SK-N-MC (cell line): ENCODE measurements around the gene SLC25A11.

ENCODE experiments used
- DNase-seq: peaks from one replicate; pipeline ENCODE4 v3.0.0-alpha.2; 2011; ENCODE audit warnings: low read depth, low spot score
- H3K27ac ChIP-seq: fragments of 200-600 bp; sonication (generic); 2 replicates; pipeline ENCODE4 v1.5.1; 2016; ENCODE audit warnings: mixed run types
- H3K36me3 ChIP-seq: fragments of 200-600 bp; sonication (generic); 2 replicates; pipeline ENCODE4 v1.6.1; 2017; ENCODE audit warnings: antibody characterized with exemption, low read length, mixed read lengths; ENCODE audit not compliant: insufficient read depth
- H3K4me3 ChIP-seq: fragments of 200-600 bp; sonication (generic); 2 replicates; pipeline ENCODE4 v1.5.1; 2016
- H3K9ac ChIP-seq: fragments of 200-600 bp; sonication (generic); 2 replicates; pipeline ENCODE4 v1.8.0; 2017; ENCODE audit warnings: mixed run types, mixed read lengths; ENCODE audit not compliant: insufficient read length
- H3K9me3 ChIP-seq: fragments of 200-600 bp; sonication (generic); 2 replicates; pipeline ENCODE4 v1.6.1; 2017; ENCODE audit warnings: low read depth, mild to moderate bottlenecking, antibody characterized with exemption, low read length, moderate library complexity, mixed read lengths
- EZH2 ChIP-seq: fragments of 200-600 bp; sonication (generic); IDR thresholded peaks from one replicate; pipeline ENCODE4 v1.6.1; 2017; ENCODE audit warnings: antibody characterized with exemption
- FOXP2 ChIP-seq: optimal IDR thresholded peaks from 2 replicates; pipeline ENCODE3; 2011; ENCODE audit warnings: mild to moderate bottlenecking, moderate library complexity; ENCODE audit not compliant: insufficient read depth; ENCODE audit errors: extremely low read length, control extremely low read depth
- POLR2AphosphoS5 ChIP-seq: IDR thresholded peaks from 2 replicates; pipeline ENCODE4 v1.6.1; 2012; ENCODE audit warnings: mild to moderate bottlenecking, low read depth, low read length, borderline replicate concordance

The SLC25A11 gene

GRCh38 chr17:4892499-4893221 lies 47.2 kb downstream of the SLC25A11 start:
- no peak for DNase-seq
- Histone ChIP-seq H3K27ac (no peak overlapping the region), H3K4me3 (no peak overlapping the region), H3K9ac (no peak overlapping the region), H3K9me3 (no peaks in the 10 kb centered on the region), H3K36me3 (peaks cover 29% of the 10 kb centered on the region; the same call in 1 of the 2 replicates)
- no peak for TF ChIP-seq POLR2AphosphoS5
- no peak for TF ChIP-seq FOXP2
- no peak for TF ChIP-seq EZH2

DNA sequence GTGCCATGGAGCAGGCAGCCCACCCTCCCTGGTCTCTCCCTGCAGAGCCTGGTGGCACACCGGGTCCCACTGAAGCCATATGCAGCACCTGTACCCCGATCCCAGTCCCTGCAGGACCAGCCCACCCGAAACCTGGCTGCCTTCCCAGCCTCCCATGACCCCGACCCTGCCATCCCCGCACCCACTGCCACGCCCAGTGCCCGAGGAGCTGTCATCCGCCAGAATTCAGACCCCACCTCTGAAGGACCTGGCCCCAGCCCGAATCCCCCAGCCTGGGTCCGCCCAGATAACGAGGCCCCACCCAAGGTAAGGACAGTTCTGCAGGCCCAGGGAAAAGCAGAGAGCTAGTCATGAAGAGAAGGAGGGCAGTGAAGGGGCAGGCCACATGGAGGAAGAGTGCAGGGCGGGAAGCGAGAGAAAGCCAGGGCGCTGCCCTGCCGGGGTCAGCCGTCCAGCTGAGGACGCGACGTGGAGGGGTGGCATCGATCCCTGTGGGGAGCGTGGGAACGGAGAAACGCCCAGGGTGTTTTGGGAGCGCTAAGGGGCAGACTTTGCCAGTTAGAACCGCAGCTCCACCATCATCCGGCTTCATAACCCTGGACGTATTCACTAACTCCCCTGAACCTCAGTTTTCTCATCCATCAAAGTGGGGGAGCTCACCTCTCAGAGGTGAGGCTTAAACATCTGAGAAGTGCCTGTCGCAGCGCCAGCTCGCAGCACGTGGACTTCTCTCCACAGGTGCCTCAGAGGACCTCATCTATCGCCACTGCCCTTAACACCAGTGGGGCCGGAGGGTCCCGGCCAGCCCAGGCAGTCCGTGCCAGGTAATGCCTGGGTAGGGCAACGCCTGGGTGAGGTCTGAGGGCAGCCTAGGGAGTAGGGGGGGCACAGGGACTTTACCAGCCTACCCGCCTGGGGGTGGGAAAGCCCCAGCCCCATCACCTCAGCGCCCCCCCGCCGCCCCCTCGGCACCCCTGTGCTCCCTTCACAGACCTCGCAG lies 48.1 kb downstream of the SLC25A11 start:
- Histone ChIP-seq H3K9me3 (no peaks in the 10 kb centered on the region), H3K36me3 (peaks cover 36% of the 10 kb centered on the region; the same call in 1 of the 2 replicates), H3K27ac (no peak overlapping the region), H3K9ac (no peak overlapping the region), H3K4me3 (no peak overlapping the region)
- no peak for DNase-seq
- no peak for TF ChIP-seq FOXP2
- no peak for TF ChIP-seq EZH2
- TF ChIP-seq POLR2AphosphoS5, result no peak

DNA sequence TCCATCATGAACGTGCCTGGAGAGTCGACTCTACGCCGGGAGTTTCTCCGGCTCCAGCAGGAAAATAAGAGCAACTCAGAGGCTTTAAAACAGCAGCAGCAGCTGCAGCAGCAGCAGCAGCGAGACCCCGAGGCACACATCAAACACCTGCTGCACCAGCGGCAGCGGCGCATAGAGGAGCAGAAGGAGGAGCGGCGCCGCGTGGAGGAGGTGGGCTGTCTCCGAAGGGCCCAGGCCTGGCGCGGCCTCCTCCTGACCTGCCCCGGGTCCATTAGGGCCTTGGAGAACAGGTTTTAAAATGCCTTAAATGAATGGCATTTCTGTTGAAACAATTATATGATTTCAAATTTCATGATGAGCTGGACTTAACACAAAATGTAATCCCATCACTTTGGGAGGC lies 52.3 kb downstream of the SLC25A11 start:
- Histone ChIP-seq H3K36me3 (peaks cover 37% of the 10 kb centered on the region; the same call in 1 of the 2 replicates), H3K9me3 (no peaks in the 10 kb centered on the region), H3K27ac (no peak overlapping the region)

More for the DNA sequence above, 52.3 kb downstream of the SLC25A11 start:
- no peak for DNase-seq
- H3K4me3 ChIP-seq, result no peak overlapping the region
- TF ChIP-seq EZH2 (no peak), FOXP2 (no peak), POLR2AphosphoS5 (no peak)
- H3K9ac ChIP-seq, result no peak overlapping the region
